Smooth muscle cell of the pulmonary artery (primary cell): Measurements from ENCODE around the gene SMTN. TPM values are rescaled to one million over a fixed set of nuclear protein-coding genes. Genes with fewer than 3 reads are reported as not detected.

Source experiments
- total RNA-seq: library from RNA; depleted of rRNA; stranded (reverse); fragments of >200 nt; gene quantifications from 2 replicates; pipeline ENCODE4 v1.2.3, GENCODE V29; 2014

SMTN gene
- 89.5 and 90.9 TPM in 2 replicates for total RNA-seq

GRCh38 chr22:31080848-31081649, at the start of gene SMTN:
Gene SMTN (plus strand): TSS chr22:31081318. CDS start chr22:31083259, 1,941 bp downstream.

DNA sequence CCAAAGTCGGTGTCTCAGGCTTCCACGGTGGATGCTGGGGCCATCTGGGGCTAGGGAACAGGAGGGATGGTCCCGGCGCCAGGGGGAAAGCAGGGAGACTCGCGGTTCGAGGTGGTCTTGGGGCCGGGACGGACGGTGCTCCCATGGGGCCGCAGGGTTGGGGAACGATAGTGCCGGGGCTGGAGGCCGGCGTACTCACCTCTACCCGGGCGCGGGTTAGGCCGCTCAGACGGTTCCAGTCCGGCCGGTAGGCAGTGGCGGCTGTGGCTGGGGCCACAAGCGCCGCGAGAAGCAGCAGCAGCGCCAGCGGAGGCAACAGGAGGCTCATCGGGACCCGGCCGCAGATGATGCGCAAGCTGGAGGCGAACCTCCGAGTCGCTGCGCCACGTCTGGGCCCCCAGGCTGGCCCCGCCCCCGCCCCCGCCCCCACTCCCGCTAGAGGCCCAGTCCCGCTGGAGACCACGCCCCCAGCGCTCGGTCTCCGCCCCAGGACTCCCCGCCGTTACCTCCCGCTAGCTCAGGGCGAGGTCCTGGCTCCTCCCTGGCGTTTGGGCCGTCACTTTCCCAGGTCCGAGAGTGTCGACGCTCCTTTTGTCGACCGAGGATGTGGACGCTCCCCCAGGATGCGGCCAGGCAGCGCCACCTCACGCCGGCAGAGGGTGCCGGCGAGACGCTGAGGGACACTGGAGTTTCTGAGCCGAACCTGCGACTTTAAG, 26.2 kb downstream of the SMTN start, which contains the start of gene SELENOM:
Gene SELENOM (minus strand): TSS at position 391 of the 716 bp plus-strand sequence. CDS start 63 bp downstream, at position 328.

DNA sequence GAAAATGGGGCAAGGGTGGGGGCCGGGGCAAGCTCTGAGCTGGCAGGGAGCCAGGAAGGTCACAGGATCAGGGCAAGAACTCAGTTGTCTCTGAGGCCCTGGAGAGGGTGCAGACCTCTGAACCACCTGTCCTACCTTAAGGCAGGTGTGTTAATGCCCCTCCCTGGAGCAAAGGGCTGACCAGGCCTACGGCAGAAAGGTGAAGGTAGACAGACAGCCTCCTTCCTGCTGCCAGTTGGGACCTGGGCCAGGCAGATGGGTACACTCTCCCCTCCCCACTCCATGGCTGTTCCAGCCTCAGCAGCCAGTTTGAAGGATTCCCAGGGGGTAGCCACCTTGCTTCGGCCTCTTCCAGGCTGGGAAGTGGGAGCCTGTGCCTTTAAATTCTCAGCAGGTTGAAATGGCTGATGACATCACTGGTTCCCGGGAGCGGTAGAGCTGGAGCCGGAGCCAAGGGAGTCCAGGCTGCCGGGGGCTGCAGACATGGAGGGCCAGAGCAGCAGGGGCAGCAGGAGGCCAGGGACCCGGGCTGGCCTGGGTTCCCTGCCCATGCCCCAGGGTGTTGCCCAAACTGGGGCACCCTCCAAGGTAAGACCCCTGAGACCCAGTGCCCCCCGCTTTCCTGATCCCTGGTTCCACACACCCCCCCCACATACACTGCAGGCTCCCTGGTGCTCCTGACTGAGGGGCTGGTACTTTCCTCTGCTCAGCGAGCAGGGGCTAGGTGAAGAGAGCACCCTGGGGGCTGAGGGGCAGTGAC, 41.6 kb downstream of the SMTN start, which contains the start of gene INPP5J:
Gene INPP5J (plus strand): TSS at position 435 of the 760 bp plus-strand sequence. CDS start 49 bp downstream, at position 484.

DNA sequence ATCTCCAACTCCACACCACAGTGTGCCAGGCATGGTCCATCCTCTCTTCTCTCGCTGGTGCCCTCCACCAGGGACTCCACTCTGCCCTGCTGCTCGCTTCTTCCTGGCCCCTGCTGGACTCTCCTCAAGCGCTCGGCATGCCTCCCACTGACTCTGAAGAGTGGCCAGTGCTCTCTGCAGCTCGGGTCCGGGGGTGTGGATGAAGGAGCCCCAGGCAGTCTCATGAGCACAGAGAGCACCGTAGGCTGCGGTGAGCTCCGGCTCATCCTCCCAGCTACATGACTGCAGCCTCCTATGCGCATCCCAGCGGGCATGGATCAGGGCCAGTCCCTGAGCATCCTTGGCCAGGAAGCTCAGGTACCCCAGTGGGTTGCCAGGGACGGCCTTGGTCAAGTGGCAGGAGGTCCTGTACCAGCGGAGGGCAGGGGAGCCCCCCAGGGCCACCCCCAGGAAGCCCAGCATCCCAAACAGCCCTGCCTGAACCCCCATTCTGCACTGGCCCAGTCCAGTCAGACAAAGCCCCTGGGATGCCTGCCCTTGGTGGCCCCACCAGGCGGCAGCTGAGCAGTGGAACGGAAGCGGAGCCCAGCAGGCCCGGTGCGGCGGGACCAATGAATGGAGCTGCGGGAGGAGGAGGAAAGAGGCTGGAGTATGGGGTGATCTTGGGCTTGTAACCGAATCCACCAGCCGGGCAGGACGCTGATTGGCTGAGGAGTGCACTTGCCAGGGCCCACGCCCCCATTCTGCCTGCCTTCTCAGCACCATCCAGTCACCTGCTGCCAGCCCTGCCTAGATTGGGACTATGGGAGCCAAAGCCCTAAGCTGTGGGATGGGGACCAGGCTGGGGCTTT, 59.0 kb downstream of the SMTN start, which contains the start of gene PLA2G3:
Gene PLA2G3 (minus strand): TSS at position 643 of the 851 bp plus-strand sequence. CDS start 154 bp downstream, at position 489.

Other genes starting within 250 kb of the SMTN start
- 27.2 and 31.8 TPM in 2 replicates for gene MORC2, start 112.5 kb upstream of the SMTN start, total RNA-seq
- 58.4 and 63.7 TPM in 2 replicates for gene TUG1, start 112.1 kb upstream of the SMTN start, total RNA-seq
- 145 and 156 TPM in 2 replicates for gene SELENOM, start 26.2 kb downstream of the SMTN start, total RNA-seq
- 0.26 and 0.46 TPM in 2 replicates for gene INPP5J, start 41.6 kb downstream of the SMTN start, total RNA-seq
- gene PLA2G3, start 59.2 kb downstream of the SMTN start, total RNA-seq: not detected in 2 replicates
- 42.2 and 45.2 TPM in 2 replicates for gene RNF185, start 78.9 kb downstream of the SMTN start, total RNA-seq
- 22.8 and 125 TPM in 2 replicates for gene LIMK2, start 131.0 kb downstream of the SMTN start, total RNA-seq
- 28.9 and 29.4 TPM in 2 replicates for gene PIK3IP1, start 211.2 kb downstream of the SMTN start, total RNA-seq